HCT116 (cell line): ENCODE results near the gene TMTC2. TPM values are rescaled to one million over a fixed set of nuclear protein-coding genes. Genes with fewer than 3 reads are reported as not detected.

Source experiments
- ATAC-seq: fragments of 200-7000 bp; cut with Tn5 transposase; 2 replicates; pipeline ENCODE4 v1.9.1; 2020; ENCODE audit warnings: mild to moderate bottlenecking, moderate library complexity
- BruUV-seq: library from RNA; stranded (reverse); fragments of 400-500 nt; replicated peaks from 2 replicates; lab custom pipeline; 2021; lab: Mats Ljungman, UMichigan
- CTCF ChIA-PET: fragments of 300-600 bp; sonication (Branson Sonifier 250); formaldehyde crosslinking; loops from one replicate; lab custom pipeline; 2021; ENCODE audit warnings: antibody characterized with exemption; lab: Charles Lee
- POLR2A ChIA-PET: fragments of 300-600, 350-600 bp; sonication (Branson Sonifier 250); formaldehyde crosslinking; loops from one replicate; lab custom pipeline; 2021; ENCODE audit warnings: antibody characterized with exemption; lab: Charles Lee
- RAD21 ChIA-PET, 2 experiments: fragments of 300-600 bp; sonication (Branson Sonifier 250); formaldehyde crosslinking; loops; one replicate each; lab custom pipeline; 2023; ENCODE audit warnings: low total read pairs in 2 of 2; ENCODE audit not compliant: uncharacterized antibody in 2 of 2, unreplicated experiment in 2 of 2, low non-redundant PET in 1 of 2; lab: Charles Lee
- DNase-seq: peaks from one replicate; pipeline ENCODE4 v3.0.0-alpha.2; 2010; ENCODE audit warnings: low read depth, low spot score
- H2AFZ ChIP-seq: fragments of 200-600 bp; shearing (Covaris generic), sonication (generic); 2 replicates; pipeline ENCODE4 v1.6.1; 2017; ENCODE audit warnings: low read depth, mixed run types, mixed read lengths, antibody characterized with exemption, low read length; ENCODE audit not compliant: poor library complexity, severe bottlenecking
- H3K27ac ChIP-seq: 2 replicates; pipeline ENCODE4 v1.5.1; 2012; ENCODE audit warnings: low read depth, low read length
- H3K27me3 ChIP-seq: fragments of 200-600 bp; sonication (generic); 2 replicates; pipeline ENCODE4 v1.6.1; 2016; ENCODE audit warnings: mixed run types, low read length, mixed read lengths; ENCODE audit not compliant: insufficient read depth
- H3K36me3 ChIP-seq, 2 experiments: fragments of 200-500 bp in 1 of 2; fragments of 200-600 bp in 1 of 2; sonication (Bioruptor generic) in 1 of 2; sonication (generic) in 1 of 2; 2 replicates each; pipeline versions ENCODE4 v1.5.1 to v1.6.1; 2014 to 2016; ENCODE audit warnings: low read length in 2 of 2, inconsistent platforms in 1 of 2, mixed read lengths in 1 of 2, mixed run types in 1 of 2; ENCODE audit not compliant: insufficient read depth in 2 of 2, control insufficient read depth in 1 of 2
- H3K4me1 ChIP-seq, 2 experiments: fragments of 200-600 bp in 1 of 2; sonication (generic) in 1 of 2; 2 replicates each; pipeline versions ENCODE4 v1.5.1 to v1.6.1; 2012 to 2017; ENCODE audit warnings: low read length in 2 of 2, inconsistent platforms in 1 of 2, mild to moderate bottlenecking in 1 of 2, mixed read lengths in 1 of 2, mixed run types in 1 of 2, moderate library complexity in 1 of 2; ENCODE audit not compliant: insufficient read depth in 2 of 2, control insufficient read depth in 1 of 2
- H3K4me2 ChIP-seq: fragments of 200-600 bp; sonication (generic); 2 replicates; pipeline ENCODE4 v1.6.1; 2017; ENCODE audit warnings: mixed run types, low read length, mixed read lengths
- H3K4me3 ChIP-seq, 2 experiments: fragments of 200-600 bp in 1 of 2; sonication (generic) in 1 of 2; replicated peaks in 1 of 2; 2 replicates each; pipeline ENCODE4 v1.5.1; 2011 to 2016; ENCODE audit warnings: low read length in 2 of 2, control low read depth in 1 of 2, low read depth in 1 of 2, mild to moderate bottlenecking in 1 of 2, mixed read lengths in 1 of 2, mixed run types in 1 of 2
- H3K79me2 ChIP-seq: fragments of 200-600 bp; sonication (generic); 2 replicates; pipeline ENCODE4 v1.6.1; 2017; ENCODE audit warnings: mild to moderate bottlenecking, mixed run types, low read length, moderate library complexity, mixed read lengths; ENCODE audit not compliant: insufficient read depth
- H3K9ac ChIP-seq: fragments of 200-600 bp; sonication (generic); 2 replicates; pipeline ENCODE4 v1.6.1; 2016; ENCODE audit warnings: low read length, mixed read lengths
- H3K9me2 ChIP-seq: fragments of 200-600 bp; sonication (generic), shearing (Covaris generic); 2 replicates; pipeline ENCODE4 v1.6.1; 2017; ENCODE audit warnings: mixed run types, mild to moderate bottlenecking, moderate library complexity; ENCODE audit not compliant: insufficient read depth
- H3K9me3 ChIP-seq, 2 experiments: fragments of 200-500 bp in 1 of 2; fragments of 200-600 bp in 1 of 2; sonication (Bioruptor generic) in 1 of 2; sonication (generic) in 1 of 2; 2 replicates each; pipeline ENCODE4 v1.6.1; 2014 to 2017; ENCODE audit warnings: low read length in 2 of 2, mixed read lengths in 2 of 2, inconsistent platforms in 1 of 2, low read depth in 1 of 2, mild to moderate bottlenecking in 1 of 2, mixed run types in 1 of 2, moderate library complexity in 1 of 2; ENCODE audit not compliant: control insufficient read depth in 1 of 2, insufficient read depth in 1 of 2
- H4K20me1 ChIP-seq: fragments of 200-600 bp; sonication (generic), shearing (Covaris generic); 2 replicates; pipeline ENCODE4 v1.6.1; 2017; ENCODE audit warnings: mixed run types, mild to moderate bottlenecking, moderate library complexity; ENCODE audit not compliant: insufficient read depth
- CBX3 ChIP-seq: IDR thresholded peaks from 2 replicates; pipeline ENCODE4 v1.6.1; 2012; ENCODE audit warnings: low read depth
- CEBPB ChIP-seq: IDR thresholded peaks from 2 replicates; pipeline ENCODE4 v1.6.1; 2012; ENCODE audit warnings: low read depth
- EGR1 ChIP-seq: IDR thresholded peaks from 2 replicates; pipeline ENCODE4 v1.6.1; 2012; ENCODE audit warnings: low read depth
- ELF1 ChIP-seq: IDR thresholded peaks from 2 replicates; pipeline ENCODE4 v1.6.1; 2012; ENCODE audit warnings: low read depth, borderline replicate concordance
- EZH2 ChIP-seq: fragments of 200-600 bp; sonication (generic); IDR thresholded peaks from 2 replicates; pipeline ENCODE4 v1.6.1; 2017; ENCODE audit warnings: antibody characterized with exemption, mixed run types
- EZH2phosphoT487 ChIP-seq: fragments of 200-600 bp; IDR thresholded peaks from 2 replicates; pipeline ENCODE4 v1.6.1; 2018; ENCODE audit warnings: antibody characterized with exemption, borderline replicate concordance
- FOSL1 ChIP-seq: IDR thresholded peaks from 2 replicates; pipeline ENCODE4 v1.6.1; 2012; ENCODE audit warnings: low read depth
- JUND ChIP-seq: IDR thresholded peaks from 2 replicates; pipeline ENCODE4 v1.6.1; 2012
- POLR2A ChIP-seq: IDR thresholded peaks from 2 replicates; pipeline ENCODE4 v1.7.0; 2011; ENCODE audit warnings: borderline replicate concordance; ENCODE audit not compliant: insufficient read depth, insufficient read length; ENCODE audit errors: extremely low read depth
- POLR2AphosphoS5 ChIP-seq: IDR thresholded peaks from 2 replicates; pipeline ENCODE4 v1.6.1; 2011; ENCODE audit warnings: mild to moderate bottlenecking, low read depth, low read length, moderate library complexity
- RAD21 ChIP-seq: IDR thresholded peaks from 2 replicates; pipeline ENCODE4 v1.6.1; 2012; ENCODE audit warnings: low read depth, mild to moderate bottlenecking
- SP1 ChIP-seq: IDR thresholded peaks from 2 replicates; pipeline ENCODE4 v1.6.1; 2012; ENCODE audit warnings: low read depth
- SRF ChIP-seq: IDR thresholded peaks from 2 replicates; pipeline ENCODE4 v1.6.1; 2012; ENCODE audit warnings: low read depth
- YY1 ChIP-seq: IDR thresholded peaks from 2 replicates; pipeline ENCODE4 v1.6.1; 2011; ENCODE audit warnings: low read length, low read depth, moderate library complexity, mild to moderate bottlenecking; ENCODE audit not compliant: insufficient replicate concordance; ENCODE audit errors: extremely low read depth
- ZFX ChIP-seq: fragments of 450-650 bp; IDR thresholded peaks from 2 replicates; pipeline ENCODE4 v1.6.1; 2017
- ZNF274 ChIP-seq: fragments of 200-500 bp; sonication (Bioruptor generic); IDR thresholded peaks from 2 replicates; pipeline ENCODE4 v1.6.1; 2014; ENCODE audit warnings: mild to moderate bottlenecking, low read depth, low read length, inconsistent platforms
- intact Hi-C: fragments of 100-400 bp; cut with micrococcal nuclease; formaldehyde crosslinking; loops from 2 replicates; pipeline ENCODE4 v1.10.0; 2022
- total RNA-seq: library from RNA; stranded (reverse); gene quantifications from one replicate; pipeline ENCODE4 v1.2.1, GENCODE V29; 2021; ENCODE audit not compliant: unreplicated experiment
- TF ChIP-seq, protein P1 (sequence below): IDR thresholded peaks from 2 replicates; pipeline ENCODE4 v1.6.1; 2012
- TF ChIP-seq, protein P2 (sequence below): IDR thresholded peaks from 2 replicates; pipeline ENCODE4 v1.6.1; 2012
- TF ChIP-seq, protein P3 (sequence below): IDR thresholded peaks from 2 replicates; pipeline ENCODE4 v1.6.1; 2012; ENCODE audit warnings: low read depth
- TF ChIP-seq, protein P4 (sequence below): IDR thresholded peaks from 2 replicates; pipeline ENCODE4 v1.6.1; 2011; ENCODE audit warnings: mild to moderate bottlenecking, low read length, moderate library complexity; ENCODE audit not compliant: insufficient replicate concordance; ENCODE audit errors: extremely low read depth

The TMTC2 gene
- total RNA-seq, 1 experiment from 2014 or later: 11.5 TPM

DNA sequence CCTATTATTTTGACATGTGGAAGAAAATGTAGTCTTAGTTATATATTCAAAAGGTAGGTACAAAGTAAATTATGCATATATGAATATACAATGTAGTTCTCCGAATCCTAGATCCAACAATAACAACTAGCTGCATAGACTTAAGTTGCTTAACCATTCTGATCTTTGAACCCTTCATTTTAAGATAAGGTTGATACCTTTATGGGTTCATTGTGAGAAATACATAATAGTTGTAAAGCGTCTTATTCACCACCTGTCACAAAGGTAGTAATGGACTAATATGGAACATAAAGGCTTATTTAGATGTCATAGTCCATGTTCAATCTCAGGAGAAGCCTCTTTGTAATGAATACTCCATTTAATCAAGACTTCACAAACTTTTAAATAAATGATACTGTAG is 263.6 kb downstream of the TMTC2 start:
- Histone ChIP-seq H3K9me2 (no peaks in the 10 kb centered on the region), H3K4me2 (no peak overlapping the region), H3K4me1 (no peaks in the 10 kb centered on the region), H2AFZ (no peak overlapping the region), H4K20me1 (no peaks in the 10 kb centered on the region), H3K9me3 (no peaks in the 10 kb centered on the region), H3K27me3 (no peaks in the 10 kb centered on the region), H3K36me3 (no peaks in the 10 kb centered on the region), H3K79me2 (no peaks in the 10 kb centered on the region), H3K4me3 (no peak overlapping the region), H3K9ac (no peak overlapping the region), H3K27ac (no peak overlapping the region)
- ChIA-PET RAD21 (no interaction called here), CTCF (no interaction called here), POLR2A (no interaction called here)
- no peak for TF ChIP-seq SP1
- TF ChIP-seq RAD21: no peak
- no peak for TF ChIP-seq EZH2phosphoT487
- no peak for TF ChIP-seq YY1
- no peak for TF ChIP-seq ZNF274
- TF ChIP-seq, protein P1, sequence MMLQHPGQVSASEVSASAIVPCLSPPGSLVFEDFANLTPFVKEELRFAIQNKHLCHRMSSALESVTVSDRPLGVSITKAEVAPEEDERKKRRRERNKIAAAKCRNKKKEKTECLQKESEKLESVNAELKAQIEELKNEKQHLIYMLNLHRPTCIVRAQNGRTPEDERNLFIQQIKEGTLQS: no peak
- TF ChIP-seq, protein P2, sequence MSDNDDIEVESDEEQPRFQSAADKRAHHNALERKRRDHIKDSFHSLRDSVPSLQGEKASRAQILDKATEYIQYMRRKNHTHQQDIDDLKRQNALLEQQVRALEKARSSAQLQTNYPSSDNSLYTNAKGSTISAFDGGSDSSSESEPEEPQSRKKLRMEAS: no peak
- no peak for TF ChIP-seq SRF
- TF ChIP-seq EZH2: no peak
- no peak for TF ChIP-seq JUND
- TF ChIP-seq EGR1: no peak
- TF ChIP-seq, protein P3, sequence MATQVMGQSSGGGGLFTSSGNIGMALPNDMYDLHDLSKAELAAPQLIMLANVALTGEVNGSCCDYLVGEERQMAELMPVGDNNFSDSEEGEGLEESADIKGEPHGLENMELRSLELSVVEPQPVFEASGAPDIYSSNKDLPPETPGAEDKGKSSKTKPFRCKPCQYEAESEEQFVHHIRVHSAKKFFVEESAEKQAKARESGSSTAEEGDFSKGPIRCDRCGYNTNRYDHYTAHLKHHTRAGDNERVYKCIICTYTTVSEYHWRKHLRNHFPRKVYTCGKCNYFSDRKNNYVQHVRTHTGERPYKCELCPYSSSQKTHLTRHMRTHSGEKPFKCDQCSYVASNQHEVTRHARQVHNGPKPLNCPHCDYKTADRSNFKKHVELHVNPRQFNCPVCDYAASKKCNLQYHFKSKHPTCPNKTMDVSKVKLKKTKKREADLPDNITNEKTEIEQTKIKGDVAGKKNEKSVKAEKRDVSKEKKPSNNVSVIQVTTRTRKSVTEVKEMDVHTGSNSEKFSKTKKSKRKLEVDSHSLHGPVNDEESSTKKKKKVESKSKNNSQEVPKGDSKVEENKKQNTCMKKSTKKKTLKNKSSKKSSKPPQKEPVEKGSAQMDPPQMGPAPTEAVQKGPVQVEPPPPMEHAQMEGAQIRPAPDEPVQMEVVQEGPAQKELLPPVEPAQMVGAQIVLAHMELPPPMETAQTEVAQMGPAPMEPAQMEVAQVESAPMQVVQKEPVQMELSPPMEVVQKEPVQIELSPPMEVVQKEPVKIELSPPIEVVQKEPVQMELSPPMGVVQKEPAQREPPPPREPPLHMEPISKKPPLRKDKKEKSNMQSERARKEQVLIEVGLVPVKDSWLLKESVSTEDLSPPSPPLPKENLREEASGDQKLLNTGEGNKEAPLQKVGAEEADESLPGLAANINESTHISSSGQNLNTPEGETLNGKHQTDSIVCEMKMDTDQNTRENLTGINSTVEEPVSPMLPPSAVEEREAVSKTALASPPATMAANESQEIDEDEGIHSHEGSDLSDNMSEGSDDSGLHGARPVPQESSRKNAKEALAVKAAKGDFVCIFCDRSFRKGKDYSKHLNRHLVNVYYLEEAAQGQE: no peak
- TF ChIP-seq POLR2A: no peak
- TF ChIP-seq CBX3: no peak
- TF ChIP-seq POLR2AphosphoS5: no peak
- TF ChIP-seq CEBPB: no peak
- TF ChIP-seq ZFX: no peak
- no peak for TF ChIP-seq FOSL1
- TF ChIP-seq ELF1: no peak
- TF ChIP-seq, protein P4, sequence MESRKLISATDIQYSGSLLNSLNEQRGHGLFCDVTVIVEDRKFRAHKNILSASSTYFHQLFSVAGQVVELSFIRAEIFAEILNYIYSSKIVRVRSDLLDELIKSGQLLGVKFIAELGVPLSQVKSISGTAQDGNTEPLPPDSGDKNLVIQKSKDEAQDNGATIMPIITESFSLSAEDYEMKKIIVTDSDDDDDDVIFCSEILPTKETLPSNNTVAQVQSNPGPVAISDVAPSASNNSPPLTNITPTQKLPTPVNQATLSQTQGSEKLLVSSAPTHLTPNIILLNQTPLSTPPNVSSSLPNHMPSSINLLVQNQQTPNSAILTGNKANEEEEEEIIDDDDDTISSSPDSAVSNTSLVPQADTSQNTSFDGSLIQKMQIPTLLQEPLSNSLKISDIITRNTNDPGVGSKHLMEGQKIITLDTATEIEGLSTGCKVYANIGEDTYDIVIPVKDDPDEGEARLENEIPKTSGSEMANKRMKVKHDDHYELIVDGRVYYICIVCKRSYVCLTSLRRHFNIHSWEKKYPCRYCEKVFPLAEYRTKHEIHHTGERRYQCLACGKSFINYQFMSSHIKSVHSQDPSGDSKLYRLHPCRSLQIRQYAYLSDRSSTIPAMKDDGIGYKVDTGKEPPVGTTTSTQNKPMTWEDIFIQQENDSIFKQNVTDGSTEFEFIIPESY: no peak
- no TSS peak for BruUV-seq
- no peak for ATAC-seq
- no peak for DNase-seq
- intact Hi-C loops: no loop called here
